HG02759 (cell line): ENCODE data around the gene DHRS13.
"Not testable (repeated sequence)": the region's sequence is repeated elsewhere in the genome, so short reads cannot be mapped to it uniquely, and the experiment has no call there.

ENCODE experiments used
- ATAC-seq: cut with Tn5 transposase; IDR thresholded peaks from one replicate; pipeline ENCODE4 v1.9.1; 2021; ENCODE audit warnings: mild to moderate bottlenecking, moderate library complexity; ENCODE audit not compliant: unreplicated experiment

Gene DHRS13

DNA sequence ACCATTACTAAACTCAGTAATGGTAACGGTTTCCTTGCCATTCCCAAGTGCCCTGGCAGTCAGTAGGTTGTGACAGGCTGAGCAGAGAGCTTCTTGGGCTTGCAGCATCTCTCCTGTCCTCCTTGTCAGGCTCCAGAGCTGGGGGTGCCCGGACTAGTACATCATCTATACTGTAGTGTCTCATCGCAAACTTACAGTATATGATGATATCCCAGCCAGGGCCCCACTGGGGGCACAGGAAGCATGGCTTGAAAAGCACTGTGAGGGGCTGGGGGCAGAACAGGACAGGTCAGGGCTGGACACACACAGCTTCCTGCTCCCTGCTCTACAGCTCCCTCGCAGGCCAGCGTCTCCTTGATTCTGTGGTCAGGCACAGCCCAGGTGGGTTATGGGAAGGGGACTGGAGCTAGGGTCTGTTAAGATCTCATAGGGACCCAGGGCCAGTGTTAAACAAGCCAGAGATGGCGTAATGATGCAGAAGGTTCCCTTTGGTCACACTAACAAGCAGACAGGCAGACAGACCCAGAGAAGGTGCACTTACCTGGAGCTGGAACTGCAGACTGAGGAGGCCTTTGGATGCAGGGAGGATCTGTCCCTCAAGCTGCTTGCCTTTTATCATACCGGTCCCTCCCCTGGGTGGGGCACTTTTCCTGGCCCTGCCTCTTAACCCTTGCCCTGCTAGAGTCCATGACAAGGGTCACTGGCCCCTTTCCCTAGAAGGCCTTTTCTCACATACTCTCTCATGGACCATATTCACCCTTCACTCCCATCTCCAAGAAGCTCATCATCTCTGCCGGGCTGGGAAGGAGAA, 41.3 kb downstream of the DHRS13 start:
- no peak for ATAC-seq

DNA sequence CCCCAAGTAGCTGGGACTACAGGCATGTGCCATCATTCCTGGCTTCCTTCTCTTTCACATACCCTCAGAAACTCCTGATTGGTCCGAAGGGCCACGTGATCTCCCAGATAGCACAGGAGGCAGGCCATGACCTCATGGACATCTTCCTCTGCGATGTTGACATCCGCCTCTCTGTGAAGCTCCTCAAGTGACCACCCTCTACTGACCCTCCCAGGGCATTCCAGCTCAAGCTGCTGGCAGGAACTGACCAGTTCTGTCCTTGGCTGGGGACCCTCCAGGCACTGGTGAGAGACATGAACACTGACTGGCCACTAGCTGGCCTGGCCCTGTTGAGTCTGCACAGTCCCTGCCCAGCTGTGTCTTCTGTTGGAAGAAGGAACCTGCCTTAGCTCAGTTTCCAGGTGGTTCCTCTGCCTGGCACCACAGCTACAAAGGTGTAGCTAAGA, 42.5 kb downstream of the DHRS13 start:
- ATAC-seq: no peak

DNA sequence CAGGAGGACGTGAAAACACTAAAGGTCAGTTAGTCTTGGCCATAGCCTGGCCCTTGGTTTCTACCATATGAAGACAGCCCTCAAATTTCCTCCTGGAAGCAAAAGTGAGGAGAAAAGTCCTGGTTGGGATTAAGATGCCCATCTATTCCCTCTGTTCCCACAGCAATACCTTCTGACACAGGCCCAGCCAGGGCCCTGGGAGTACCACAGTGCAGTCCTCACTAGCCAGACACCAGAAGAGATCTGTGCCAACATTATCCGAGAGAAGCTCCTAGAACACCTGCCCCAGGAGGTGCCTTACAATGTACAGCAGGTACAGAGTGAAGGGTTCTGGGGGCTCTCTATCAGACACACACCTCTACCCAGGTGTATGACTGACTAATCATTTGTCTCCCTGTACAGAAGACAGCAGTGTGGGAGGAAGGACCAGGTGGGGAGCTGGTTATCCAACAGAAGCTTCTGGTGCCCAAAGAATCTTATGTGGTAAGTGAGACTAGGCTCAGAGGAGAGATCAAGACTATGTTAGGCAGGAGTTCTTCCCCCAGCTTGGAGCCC, 44.0 kb downstream of the DHRS13 start:
- ATAC-seq: no peak

DNA sequence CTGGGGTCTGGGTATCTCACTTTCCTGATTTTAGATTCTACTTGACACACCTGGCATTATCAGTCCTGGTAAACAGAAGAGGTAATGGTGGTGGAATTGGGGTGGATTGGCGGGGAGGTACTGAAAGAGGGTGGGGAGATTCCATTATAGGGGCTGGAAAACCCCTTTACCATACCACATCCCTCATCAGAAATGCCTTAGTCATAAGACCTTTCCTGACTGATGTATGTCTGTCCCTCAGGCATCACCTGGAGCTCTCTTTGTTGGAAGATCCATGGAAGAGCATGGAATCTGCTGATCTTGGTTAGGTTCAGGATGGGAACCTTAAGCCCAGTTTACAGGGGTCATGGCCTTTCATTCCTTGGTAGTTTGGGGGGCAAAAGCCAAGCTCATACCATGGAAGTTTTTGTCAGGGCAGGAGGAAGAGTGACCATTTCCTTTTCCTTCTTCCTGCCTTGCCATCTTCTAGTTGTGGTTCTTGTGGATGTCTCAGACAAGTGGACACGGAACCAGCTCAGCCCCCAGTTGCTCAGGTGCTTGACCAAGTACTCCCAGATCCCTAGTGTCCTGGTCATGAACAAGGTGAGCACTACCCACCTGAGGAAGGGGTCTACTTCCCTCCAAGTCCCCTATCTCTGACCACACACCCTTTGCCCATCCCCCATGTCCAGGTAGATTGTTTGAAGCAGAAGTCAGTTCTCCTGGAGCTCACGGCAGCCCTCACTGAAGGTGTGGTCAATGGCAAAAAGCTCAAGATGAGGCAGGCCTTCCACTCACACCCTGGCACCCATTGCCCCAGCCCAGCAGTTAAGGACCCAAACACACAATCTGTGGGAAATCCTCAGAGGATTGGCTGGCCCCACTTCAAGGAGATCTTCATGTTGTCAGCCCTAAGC, 44.7 kb downstream of the DHRS13 start:
- ATAC-seq: no peak

DNA sequence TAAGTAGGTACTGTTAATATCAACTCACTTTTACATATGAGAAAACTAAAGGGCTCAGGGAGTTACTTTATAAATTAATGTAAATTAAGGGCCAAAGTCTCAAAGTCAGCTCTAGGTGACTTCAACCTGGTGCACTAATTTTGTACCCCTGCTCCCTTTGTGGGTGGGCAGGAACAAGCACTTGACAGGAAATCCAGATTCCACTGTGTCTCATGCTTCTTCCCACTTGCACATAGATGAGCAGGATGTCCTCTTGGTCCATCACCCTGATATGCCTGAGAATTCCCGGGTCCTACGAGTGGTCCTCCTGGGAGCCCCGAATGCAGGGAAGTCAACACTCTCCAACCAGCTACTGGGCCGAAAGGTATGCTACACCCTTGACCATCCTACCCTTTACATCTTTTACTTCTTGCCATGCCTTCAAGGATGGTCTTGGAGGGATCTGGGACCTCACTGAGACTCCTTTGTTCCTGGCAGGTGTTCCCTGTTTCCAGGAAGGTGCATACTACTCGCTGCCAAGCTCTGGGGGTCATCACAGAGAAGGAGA, 46.8 kb downstream of the DHRS13 start:
- ATAC-seq: no peak

DNA sequence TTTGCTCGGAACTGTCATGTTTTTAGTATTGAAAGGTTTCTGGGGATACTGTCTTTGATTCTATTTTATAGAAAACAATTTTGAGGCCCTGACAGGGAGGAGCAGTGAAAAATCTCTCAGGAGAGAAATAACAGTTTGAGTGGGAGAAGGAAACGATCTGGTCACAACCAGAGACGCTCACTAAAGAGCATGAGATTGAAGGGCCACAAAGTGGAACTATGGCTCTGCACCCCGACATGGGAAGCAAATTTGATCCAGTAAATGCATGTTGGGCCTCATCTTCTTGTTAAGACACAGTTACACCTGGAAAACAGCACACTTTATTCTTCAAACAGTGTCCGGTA, 47.6 kb downstream of the DHRS13 start:
- ATAC-seq: no peak

DNA sequence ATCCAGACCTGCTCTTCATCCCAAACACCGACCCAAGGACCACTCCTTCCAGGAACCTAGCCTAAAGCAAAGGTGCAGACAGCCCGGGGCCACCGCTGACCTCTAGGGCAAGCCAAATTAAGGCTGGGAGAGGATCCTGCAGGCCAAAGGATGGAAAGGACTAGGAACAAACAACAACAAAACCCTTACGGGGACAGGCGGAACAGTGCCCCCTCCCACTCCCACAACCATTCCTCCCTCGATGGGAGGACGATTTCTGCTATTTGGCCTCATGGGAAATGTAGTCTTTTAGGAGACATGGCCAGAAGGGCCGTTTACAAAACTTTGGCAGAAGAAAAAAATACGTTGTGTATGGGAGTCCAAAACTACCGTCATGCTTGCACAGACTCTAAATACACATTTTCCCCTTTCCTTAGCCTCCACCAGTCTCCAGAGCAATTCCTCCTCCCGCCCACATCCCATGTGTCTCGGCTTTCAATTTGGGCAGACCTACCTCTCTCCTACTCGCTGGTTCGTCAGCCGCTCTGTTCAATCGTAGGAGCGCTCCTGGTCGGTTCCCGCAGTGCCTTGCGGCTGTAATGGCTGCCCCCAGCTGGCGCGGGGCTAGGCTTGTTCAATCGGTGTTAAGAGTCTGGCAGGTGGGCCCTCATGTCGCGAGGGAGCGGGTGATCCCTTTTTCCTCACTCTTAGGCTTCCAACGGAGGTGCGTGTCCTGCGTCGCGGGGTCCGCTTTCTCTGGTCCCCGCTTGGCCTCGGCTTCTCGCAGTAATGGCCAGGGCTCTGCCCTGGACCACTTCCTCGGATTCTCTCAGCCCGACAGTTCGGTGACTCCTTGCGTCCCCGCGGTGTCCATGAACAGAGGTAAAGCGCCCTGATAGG, 48.2 kb downstream of the DHRS13 start, which contains the start of gene ERAL1:
TSS of gene ERAL1 (plus strand) at position 560 of the 879 bp plus-strand sequence. CDS start at position 579, 19 bp downstream.
- peak; percentile 98 for ATAC-seq

DNA sequence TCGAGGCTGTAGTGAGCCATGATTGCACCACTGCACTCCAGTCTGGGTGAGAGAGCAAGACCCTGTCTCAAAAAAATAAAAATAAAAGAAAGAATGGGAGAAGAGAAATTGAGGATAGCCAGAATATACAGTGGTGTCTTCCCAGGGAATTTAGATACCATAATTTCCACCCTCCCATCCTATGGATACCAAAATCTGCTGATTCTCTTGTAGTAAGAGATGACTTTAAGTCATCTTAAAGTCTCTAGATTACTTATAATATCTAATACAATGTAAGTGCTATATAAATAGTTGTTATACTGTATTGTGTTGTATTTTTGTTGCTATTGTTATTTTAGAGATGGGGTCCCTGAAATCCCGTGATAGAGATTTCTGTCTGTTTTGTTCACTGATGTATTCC, 49.6 kb downstream of the DHRS13 start:
- no peak for ATAC-seq

DNA sequence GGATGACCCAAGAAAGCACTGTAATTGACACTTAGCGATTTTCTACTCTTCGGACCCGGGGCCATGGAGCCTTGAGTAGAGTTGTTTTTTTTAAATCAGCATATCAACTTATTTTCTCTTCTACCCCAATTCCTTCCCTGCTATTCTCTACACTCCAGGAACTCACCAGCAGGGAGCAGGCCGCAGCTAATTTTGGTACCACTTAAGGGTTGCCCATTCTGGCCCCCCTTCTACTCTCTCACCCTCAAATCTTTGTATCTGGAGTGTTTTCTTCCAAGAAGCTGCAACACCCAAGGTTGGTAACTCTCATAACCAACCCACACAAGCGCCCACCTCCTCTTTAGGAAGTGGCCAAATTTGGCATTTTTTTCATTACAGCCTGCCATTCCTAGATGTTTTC, 53.6 kb downstream of the DHRS13 start:
- no peak for ATAC-seq

DNA sequence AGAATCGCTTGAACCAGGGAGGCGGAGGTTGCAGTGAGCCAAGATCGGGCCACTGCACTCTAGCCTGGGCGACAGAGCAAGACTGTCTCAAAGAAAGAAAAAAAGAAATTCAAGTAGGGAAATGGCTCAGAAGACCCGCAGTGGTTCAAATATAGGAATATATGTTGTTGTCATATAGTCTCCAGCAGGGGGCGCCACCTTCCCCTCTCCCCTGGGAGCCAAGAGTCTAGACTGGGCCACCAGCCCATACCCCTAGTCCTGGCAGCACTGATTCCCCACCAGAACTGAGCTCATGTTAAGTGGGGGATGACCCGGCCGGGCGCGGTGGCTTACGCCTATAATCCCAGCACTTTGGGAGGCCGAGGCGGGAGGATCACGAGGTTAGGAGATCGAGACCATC, 54.2 kb downstream of the DHRS13 start:
- ATAC-seq: not testable (repeated sequence)
